ENCODE data around the gene HES7.
"Not testable (repeated sequence)": the region's sequence is repeated elsewhere in the genome, so short reads cannot be mapped to it uniquely, and the experiment has no call there.

The HES7 gene

GRCh38 chr17:8123695-8124349 lies at the start of gene HES7:
HES7 (minus strand) TSS chr17:8124106; CDS start chr17:8124084, 22 bp downstream.
- Histone ChIP-seq H3K27me3 (ENCODE audit: control insufficient read depth, insufficient read depth, low read length) (peaks cover 66% of the 10 kb centered on the region), H3K4me3 (ENCODE audit: low read depth, low read length) (peak within 1 kb of the TSS; percentile 78), H3K4me1 (ENCODE audit: control insufficient read depth, insufficient read depth, low read length) (peaks cover 13% of the 10 kb centered on the region), H3K36me3 (ENCODE audit: control insufficient read depth, insufficient read depth, low read length) (no peaks in the 10 kb centered on the region), H3K9me3 (ENCODE audit: control insufficient read depth, insufficient read depth, low read depth, low read length) (no peaks in the 10 kb centered on the region), H3K9ac (ENCODE audit: low read length) (peak within 1 kb of the TSS; percentile 11), H3K27ac (ENCODE audit: low read depth, low read length) (no peak within 1 kb of the TSS)

- Histone ChIP-seq H3K4me1 (ENCODE audit: control insufficient read depth, insufficient read depth, low read length) (peaks cover 24% of the 10 kb centered on the region), H3K36me3 (ENCODE audit: control insufficient read depth, insufficient read depth, low read length) (no peaks in the 10 kb centered on the region), H3K27me3 (ENCODE audit: control insufficient read depth, insufficient read depth, low read length) (no peaks in the 10 kb centered on the region), H3K4me3 (ENCODE audit: low read depth, low read length) (peak overlapping the region; percentile 68), H3K27ac (ENCODE audit: low read depth, low read length) (peak overlapping the region; percentile 98), H3K9ac (ENCODE audit: low read length) (peak overlapping the region; percentile 98), H3K9me3 (ENCODE audit: control insufficient read depth, insufficient read depth, low read depth, low read length) (no peaks in the 10 kb centered on the region)
Measured at GRCh38 chr17:8173056-8173870, 49.4 kb upstream of the HES7 start.

GRCh38 chr17:8170186-8170585 lies 46.3 kb upstream of the HES7 start:
- not testable (repeated sequence) for H3K27me3 ChIP-seq (ENCODE audit: control insufficient read depth, insufficient read depth, low read length); H3K36me3 ChIP-seq (ENCODE audit: control insufficient read depth, insufficient read depth, low read length); H3K9me3 ChIP-seq (ENCODE audit: control insufficient read depth, insufficient read depth, low read depth, low read length); H3K9ac ChIP-seq (ENCODE audit: low read length); H3K4me3 ChIP-seq (ENCODE audit: low read depth, low read length); H3K27ac ChIP-seq (ENCODE audit: low read depth, low read length); H3K4me1 ChIP-seq (ENCODE audit: control insufficient read depth, insufficient read depth, low read length)

GRCh38 chr17:8167526-8167925 lies 43.6 kb upstream of the HES7 start:
- Histone ChIP-seq H3K27me3 (ENCODE audit: control insufficient read depth, insufficient read depth, low read length) (no peaks in the 10 kb centered on the region), H3K36me3 (ENCODE audit: control insufficient read depth, insufficient read depth, low read length) (no peaks in the 10 kb centered on the region), H3K4me3 (ENCODE audit: low read depth, low read length) (no peak overlapping the region), H3K27ac (ENCODE audit: low read depth, low read length) (no peak overlapping the region), H3K9me3 (ENCODE audit: control insufficient read depth, insufficient read depth, low read depth, low read length) (no peaks in the 10 kb centered on the region), H3K9ac (ENCODE audit: low read length) (no peak overlapping the region), H3K4me1 (ENCODE audit: control insufficient read depth, insufficient read depth, low read length) (peaks cover 20% of the 10 kb centered on the region)

GRCh38 chr17:8166731-8167130 lies 42.8 kb upstream of the HES7 start:
- no peak overlapping the region for H3K9ac ChIP-seq (ENCODE audit: low read length)
- H3K27ac ChIP-seq (ENCODE audit: low read depth, low read length), result no peak overlapping the region
- H3K36me3 ChIP-seq (ENCODE audit: control insufficient read depth, insufficient read depth, low read length), result peaks cover 2% of the 10 kb centered on the region; the same call in 1 of the 2 replicates
- H3K27me3 ChIP-seq (ENCODE audit: control insufficient read depth, insufficient read depth, low read length), result no peaks in the 10 kb centered on the region
- H3K4me1 ChIP-seq (ENCODE audit: control insufficient read depth, insufficient read depth, low read length), result peaks cover 24% of the 10 kb centered on the region
- no peaks in the 10 kb centered on the region for H3K9me3 ChIP-seq (ENCODE audit: control insufficient read depth, insufficient read depth, low read depth, low read length)
- H3K4me3 ChIP-seq (ENCODE audit: low read depth, low read length), result no peak overlapping the region

- no peaks in the 10 kb centered on the region for H3K9me3 ChIP-seq (ENCODE audit: control insufficient read depth, insufficient read depth, low read depth, low read length)
- peaks cover 29% of the 10 kb centered on the region for H3K4me1 ChIP-seq (ENCODE audit: control insufficient read depth, insufficient read depth, low read length)
- no peak overlapping the region; the same call in 1 of the 2 replicates for H3K4me3 ChIP-seq (ENCODE audit: low read depth, low read length)
- H3K27ac ChIP-seq (ENCODE audit: low read depth, low read length), result no peak overlapping the region
- H3K36me3 ChIP-seq (ENCODE audit: control insufficient read depth, insufficient read depth, low read length), result peaks cover 15% of the 10 kb centered on the region
- H3K27me3 ChIP-seq (ENCODE audit: control insufficient read depth, insufficient read depth, low read length), result no peaks in the 10 kb centered on the region
- peak overlapping the region; percentile 51 for H3K9ac ChIP-seq (ENCODE audit: low read length)
Measured at GRCh38 chr17:8164815-8165131, 40.9 kb upstream of the HES7 start.

- Histone ChIP-seq H3K9me3 (ENCODE audit: control insufficient read depth, insufficient read depth, low read depth, low read length) (no peaks in the 10 kb centered on the region), H3K4me1 (ENCODE audit: control insufficient read depth, insufficient read depth, low read length) (peaks cover 29% of the 10 kb centered on the region), H3K27ac (ENCODE audit: low read depth, low read length) (peak overlapping the region; percentile 77), H3K9ac (ENCODE audit: low read length) (peak overlapping the region; percentile 89), H3K36me3 (ENCODE audit: control insufficient read depth, insufficient read depth, low read length) (peaks cover 20% of the 10 kb centered on the region), H3K4me3 (ENCODE audit: low read depth, low read length) (peak overlapping the region; percentile 80), H3K27me3 (ENCODE audit: control insufficient read depth, insufficient read depth, low read length) (no peaks in the 10 kb centered on the region)
Measured at GRCh38 chr17:8163978-8164814, 40.3 kb upstream of the HES7 start.

- H3K4me3 ChIP-seq (ENCODE audit: low read depth, low read length), result peak overlapping the region; percentile 80
- H3K27ac ChIP-seq (ENCODE audit: low read depth, low read length), result peak overlapping the region; percentile 77
- H3K4me1 ChIP-seq (ENCODE audit: control insufficient read depth, insufficient read depth, low read length), result peaks cover 29% of the 10 kb centered on the region
- no peaks in the 10 kb centered on the region for H3K9me3 ChIP-seq (ENCODE audit: control insufficient read depth, insufficient read depth, low read depth, low read length)
- H3K36me3 ChIP-seq (ENCODE audit: control insufficient read depth, insufficient read depth, low read length), result peaks cover 21% of the 10 kb centered on the region
- H3K9ac ChIP-seq (ENCODE audit: low read length), result peak overlapping the region; percentile 89
- H3K27me3 ChIP-seq (ENCODE audit: control insufficient read depth, insufficient read depth, low read length), result no peaks in the 10 kb centered on the region
Measured at GRCh38 chr17:8162997-8163977, 39.4 kb upstream of the HES7 start.

DNA sequence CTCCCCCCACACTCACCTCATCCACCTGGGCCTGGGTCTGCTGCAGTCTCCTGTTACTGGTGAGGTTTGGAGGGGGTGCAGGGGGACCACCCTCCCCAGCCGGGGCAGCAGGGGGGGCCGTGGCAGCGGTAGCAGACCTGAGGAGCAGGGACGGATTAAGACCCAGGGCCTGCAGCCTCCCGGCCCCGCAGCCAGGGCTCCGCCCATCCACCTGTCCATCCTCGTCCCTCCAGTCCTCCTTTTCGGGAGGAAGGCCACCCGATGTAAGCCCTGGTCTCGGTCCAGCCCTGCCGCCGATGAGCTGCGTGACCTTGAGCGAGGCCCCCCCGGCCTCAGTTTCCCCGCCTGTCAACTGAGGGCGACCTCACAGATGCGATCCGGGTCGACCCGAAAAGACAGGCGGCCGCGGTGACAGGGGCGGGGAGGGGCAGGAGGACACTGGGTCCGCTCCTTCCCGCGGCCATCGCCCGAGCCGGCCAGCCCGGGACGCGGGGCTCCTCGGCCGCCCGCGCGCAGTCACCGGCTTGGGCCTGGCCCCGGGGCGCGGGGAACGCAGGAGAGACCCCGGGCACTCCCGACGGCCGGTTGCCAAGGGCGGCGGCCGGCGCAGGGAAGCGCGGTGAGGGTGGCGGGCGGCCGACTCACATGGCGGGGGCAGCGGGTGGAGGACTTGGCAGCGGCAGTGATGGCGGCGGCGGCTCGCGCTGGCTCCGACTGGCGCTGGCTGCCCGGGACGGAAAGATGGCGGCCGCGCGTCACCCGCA lies 38.5 kb upstream of the HES7 start, which contains the start of gene VAMP2:
Gene VAMP2, minus strand, starts transcription at position 716 of the 764 bp plus-strand sequence. Its CDS starts 69 bp downstream, at position 647.
- Histone ChIP-seq H3K36me3 (ENCODE audit: control insufficient read depth, insufficient read depth, low read length) (peaks cover 21% of the 10 kb centered on the region), H3K27me3 (ENCODE audit: control insufficient read depth, insufficient read depth, low read length) (no peaks in the 10 kb centered on the region), H3K9ac (ENCODE audit: low read length) (peak within 1 kb of the TSS; percentile 89), H3K4me1 (ENCODE audit: control insufficient read depth, insufficient read depth, low read length) (peaks cover 29% of the 10 kb centered on the region), H3K9me3 (ENCODE audit: control insufficient read depth, insufficient read depth, low read depth, low read length) (no peaks in the 10 kb centered on the region), H3K27ac (ENCODE audit: low read depth, low read length) (peak within 1 kb of the TSS; percentile 77), H3K4me3 (ENCODE audit: low read depth, low read length) (peak within 1 kb of the TSS; percentile 80)

Data from HUES6 (cell line).